Measurements from ENCODE around the gene LNX2.

Gene LNX2

DNA sequence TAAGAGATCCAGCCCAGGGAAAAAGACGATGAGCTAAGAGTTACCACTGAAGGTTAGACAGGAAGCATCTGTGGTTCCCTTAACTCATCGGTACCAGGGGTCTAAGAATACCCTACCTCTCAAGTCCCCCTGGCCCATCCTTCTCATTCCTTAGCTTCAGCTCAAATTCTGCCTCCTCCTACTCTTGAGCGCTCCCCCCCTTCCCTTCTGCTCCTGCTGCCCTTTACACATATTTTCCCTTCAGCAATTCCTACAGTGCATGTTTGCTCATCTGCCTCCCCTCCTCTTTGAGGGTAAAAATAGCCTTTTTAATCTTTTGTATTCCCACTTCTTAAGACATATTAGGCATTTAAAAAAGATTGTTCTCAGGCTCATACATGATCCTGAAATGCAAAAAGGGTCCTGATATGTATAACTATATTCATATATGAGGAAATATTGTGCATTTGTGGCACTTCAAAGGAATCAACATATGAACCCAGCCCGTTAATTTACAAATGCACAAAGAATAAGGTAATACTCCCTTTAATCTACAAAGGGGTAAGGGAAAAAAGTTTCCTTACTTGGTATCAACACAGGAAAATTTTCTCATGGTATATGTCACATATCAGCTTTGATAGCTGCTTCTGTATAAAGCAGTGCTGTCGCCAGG lies 33.1 kb downstream of the LNX2 start:
- TF ChIP-seq, protein P1, sequence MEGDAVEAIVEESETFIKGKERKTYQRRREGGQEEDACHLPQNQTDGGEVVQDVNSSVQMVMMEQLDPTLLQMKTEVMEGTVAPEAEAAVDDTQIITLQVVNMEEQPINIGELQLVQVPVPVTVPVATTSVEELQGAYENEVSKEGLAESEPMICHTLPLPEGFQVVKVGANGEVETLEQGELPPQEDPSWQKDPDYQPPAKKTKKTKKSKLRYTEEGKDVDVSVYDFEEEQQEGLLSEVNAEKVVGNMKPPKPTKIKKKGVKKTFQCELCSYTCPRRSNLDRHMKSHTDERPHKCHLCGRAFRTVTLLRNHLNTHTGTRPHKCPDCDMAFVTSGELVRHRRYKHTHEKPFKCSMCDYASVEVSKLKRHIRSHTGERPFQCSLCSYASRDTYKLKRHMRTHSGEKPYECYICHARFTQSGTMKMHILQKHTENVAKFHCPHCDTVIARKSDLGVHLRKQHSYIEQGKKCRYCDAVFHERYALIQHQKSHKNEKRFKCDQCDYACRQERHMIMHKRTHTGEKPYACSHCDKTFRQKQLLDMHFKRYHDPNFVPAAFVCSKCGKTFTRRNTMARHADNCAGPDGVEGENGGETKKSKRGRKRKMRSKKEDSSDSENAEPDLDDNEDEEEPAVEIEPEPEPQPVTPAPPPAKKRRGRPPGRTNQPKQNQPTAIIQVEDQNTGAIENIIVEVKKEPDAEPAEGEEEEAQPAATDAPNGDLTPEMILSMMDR (IDR thresholded peaks at IDR 0.05): no peak
- no peak for DNase-seq
- Mint-ChIP-seq H3K27me3 (ENCODE audit: low read depth, poor library complexity) (peaks cover 4% of the 10 kb centered on the region), H3K36me3 (ENCODE audit: low read depth) (no peaks in the 10 kb centered on the region), H3K4me3 (no peak overlapping the region), H3K4me1 (no peaks in the 10 kb centered on the region), H3K9me3 (peaks cover 9% of the 10 kb centered on the region), H3K27ac (peak overlapping the region; percentile 14)

DNA sequence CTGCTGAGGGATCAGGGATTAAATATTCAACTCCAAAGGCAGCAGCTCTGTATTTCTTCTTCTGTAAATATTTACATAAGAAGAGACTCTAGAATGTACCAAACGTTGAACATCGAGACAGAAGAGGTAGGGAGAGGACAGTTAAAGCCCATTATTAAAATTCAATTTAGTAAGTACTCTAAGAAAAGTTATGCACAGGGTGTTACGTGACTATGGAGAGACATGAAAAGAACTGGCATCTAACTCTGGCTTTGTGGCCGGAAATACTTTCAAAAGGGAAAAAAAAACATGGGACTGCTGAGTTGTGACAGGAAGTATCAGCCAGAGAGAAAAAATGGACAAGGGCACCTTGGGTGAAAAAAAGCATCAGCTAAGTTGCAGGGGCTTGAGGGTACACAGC lies 36.7 kb downstream of the LNX2 start:
- TF ChIP-seq, protein P1 (IDR thresholded peaks at IDR 0.05): no peak
- peaks cover 6% of the 10 kb centered on the region for H3K9me3 Mint-ChIP-seq
- no peak overlapping the region for H3K4me3 Mint-ChIP-seq
- H3K27ac Mint-ChIP-seq: peak overlapping the region; percentile 10
- no peaks in the 10 kb centered on the region for H3K4me1 Mint-ChIP-seq
- H3K27me3 Mint-ChIP-seq (ENCODE audit: low read depth, poor library complexity): peaks cover 4% of the 10 kb centered on the region
- H3K36me3 Mint-ChIP-seq (ENCODE audit: low read depth): peaks cover 6% of the 10 kb centered on the region
- no peak for DNase-seq

DNA sequence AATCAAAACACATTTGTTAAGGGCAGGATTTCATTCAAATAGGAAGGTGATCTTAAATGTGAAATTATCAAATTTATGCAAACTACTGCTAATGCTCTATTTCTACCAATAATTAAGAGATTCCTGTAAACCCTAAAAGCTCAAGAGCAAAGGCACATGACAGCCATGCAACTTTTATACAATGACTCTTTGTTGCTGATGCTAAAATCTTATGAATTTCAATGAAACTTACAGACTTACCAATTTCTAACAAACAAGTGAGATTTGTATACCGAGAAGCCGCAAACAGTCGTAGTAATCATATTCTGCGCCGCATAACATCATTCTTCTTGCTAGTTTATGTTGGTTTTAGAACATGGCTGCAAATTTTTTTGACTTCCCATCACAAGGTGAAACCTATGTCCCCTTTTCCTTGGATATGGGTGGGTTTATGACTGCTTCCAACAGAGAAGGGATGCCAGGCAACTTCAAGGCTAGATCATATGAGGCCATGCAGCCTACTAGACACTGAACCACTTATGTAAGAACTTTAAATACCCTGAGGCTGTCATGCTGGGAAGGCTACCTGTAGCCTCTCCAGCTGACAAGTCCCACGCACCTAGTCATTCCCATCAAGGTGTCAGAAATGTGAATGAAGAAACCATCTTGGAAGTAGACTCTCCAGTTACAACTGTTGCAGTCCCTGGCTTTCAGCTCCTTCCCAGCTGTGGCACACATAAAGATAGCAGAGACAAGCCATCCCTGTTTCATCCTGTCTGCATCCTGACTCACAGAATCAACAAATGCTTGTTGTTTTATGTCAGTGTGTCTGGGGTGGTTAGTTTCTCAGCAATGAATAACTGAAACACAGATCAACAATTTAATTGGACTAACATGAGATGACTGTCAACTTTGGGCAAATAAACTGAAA lies 42.0 kb downstream of the LNX2 start:
- no peaks in the 10 kb centered on the region for H3K4me1 Mint-ChIP-seq
- TF ChIP-seq, protein P1 (IDR thresholded peaks at IDR 0.05): no peak
- H3K27me3 Mint-ChIP-seq (ENCODE audit: low read depth, poor library complexity): peaks cover 4% of the 10 kb centered on the region
- H3K27ac Mint-ChIP-seq: no peak overlapping the region
- peaks cover 33% of the 10 kb centered on the region for H3K36me3 Mint-ChIP-seq (ENCODE audit: low read depth)
- H3K4me3 Mint-ChIP-seq: no peak overlapping the region
- no peak for DNase-seq
- H3K9me3 Mint-ChIP-seq: peaks cover 13% of the 10 kb centered on the region

- Mint-ChIP-seq H3K4me1 (no peaks in the 10 kb centered on the region), H3K9me3 (peaks cover 15% of the 10 kb centered on the region), H3K36me3 (ENCODE audit: low read depth) (peaks cover 30% of the 10 kb centered on the region), H3K4me3 (no peak overlapping the region), H3K27ac (no peak overlapping the region), H3K27me3 (ENCODE audit: low read depth, poor library complexity) (no peaks in the 10 kb centered on the region)
- TF ChIP-seq, protein P1 (IDR thresholded peaks at IDR 0.05): no peak
- DNase-seq: no peak
These were observed 45.7 kb downstream of the LNX2 start for GRCh38 chr13:27574661-27575060.

DNA sequence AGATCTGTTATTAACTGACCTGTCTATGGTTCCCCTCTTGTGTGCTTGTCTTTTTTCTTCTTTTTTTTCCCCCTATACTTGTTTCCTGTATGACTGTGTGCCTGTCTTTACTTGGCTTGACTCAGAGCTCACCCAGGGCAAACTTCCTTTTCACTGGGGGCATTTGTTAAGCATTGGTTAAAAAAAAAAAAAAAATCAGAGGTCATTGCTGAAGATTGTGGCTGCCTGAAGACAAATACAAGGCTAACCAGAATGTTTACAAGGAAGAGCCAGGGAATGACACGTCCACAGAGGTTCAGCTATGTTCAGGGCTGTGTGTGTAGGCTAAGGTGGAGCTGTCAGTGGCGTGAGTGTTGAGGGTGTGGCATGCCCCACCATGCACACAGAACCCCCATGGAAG lies 47.1 kb downstream of the LNX2 start:
- TF ChIP-seq, protein P1 (IDR thresholded peaks at IDR 0.05): no peak
- Mint-ChIP-seq H3K9me3 (peaks cover 15% of the 10 kb centered on the region), H3K36me3 (ENCODE audit: low read depth) (peaks cover 30% of the 10 kb centered on the region), H3K4me3 (no peak overlapping the region), H3K4me1 (no peaks in the 10 kb centered on the region), H3K27ac (no peak overlapping the region), H3K27me3 (ENCODE audit: low read depth, poor library complexity) (no peaks in the 10 kb centered on the region)
- no peak for DNase-seq
